GM23338 (cell line): ENCODE results near the gene NAP1L4. TPM values are rescaled to one million over a fixed set of nuclear protein-coding genes. Genes with fewer than 3 reads are reported as not detected.

Source experiments
- ATAC-seq: fragments of 200-7000 bp; cut with Tn5 transposase; 3 replicates; pipeline ENCODE4 v1.9.1; 2020
- DNase-seq: peaks from one replicate; pipeline ENCODE4 v3.0.0-alpha.2; 2015; ENCODE audit warnings: low spot score
- H2AFZ ChIP-seq: fragments of 200-600 bp; sonication (generic); 2 replicates; pipeline ENCODE4 v1.8.0; 2016; ENCODE audit warnings: antibody characterized with exemption, mild to moderate bottlenecking, moderate library complexity
- H3F3A ChIP-seq: fragments of 200-600 bp; sonication (generic); replicated peaks from 2 replicates; pipeline ENCODE4 v1.8.0; 2017; ENCODE audit warnings: antibody characterized with exemption, mixed run types, low read depth
- H3K27ac ChIP-seq: fragments of 200-600 bp; sonication (generic); 2 replicates; pipeline ENCODE4 v1.6.1; 2016; ENCODE audit warnings: low read depth
- H3K27me3 ChIP-seq: fragments of 200-600 bp; sonication (generic); 2 replicates; pipeline ENCODE4 v1.8.0; 2016; ENCODE audit warnings: mild to moderate bottlenecking, mixed run types, moderate library complexity; ENCODE audit not compliant: insufficient read depth
- H3K36me3 ChIP-seq: fragments of 200-600 bp; sonication (generic); 2 replicates; pipeline ENCODE4 v1.8.0; 2016; ENCODE audit warnings: mild to moderate bottlenecking; ENCODE audit not compliant: insufficient read depth
- H3K4me1 ChIP-seq: fragments of 200-600 bp; sonication (generic); 2 replicates; pipeline ENCODE4 v1.8.0; 2016; ENCODE audit warnings: mild to moderate bottlenecking, moderate library complexity; ENCODE audit not compliant: insufficient read depth
- H3K4me2 ChIP-seq: fragments of 200-600 bp; sonication (generic); 2 replicates; pipeline ENCODE4 v1.7.1; 2017; ENCODE audit warnings: mixed run types
- H3K4me3 ChIP-seq: fragments of 200-600 bp; sonication (generic); 2 replicates; pipeline ENCODE4 v1.6.1; 2016; ENCODE audit warnings: mixed run types
- H3K79me2 ChIP-seq: fragments of 200-600 bp; sonication (generic); replicated peaks from 2 replicates; pipeline ENCODE4 v1.8.0; 2017; ENCODE audit warnings: mild to moderate bottlenecking; ENCODE audit not compliant: insufficient read depth
- H3K9me2 ChIP-seq: fragments of 200-600 bp; sonication (generic); 2 replicates; pipeline ENCODE4 v1.8.0; 2017; ENCODE audit not compliant: insufficient read depth
- H4K20me1 ChIP-seq: fragments of 200-600 bp; sonication (generic); replicated peaks from 2 replicates; pipeline ENCODE4 v1.8.0; 2017; ENCODE audit warnings: mild to moderate bottlenecking; ENCODE audit not compliant: insufficient read depth
- H3K27ac Mint-ChIP-seq: 2 replicates; pipeline ENCODE4 v1.8.0; 2020; ENCODE audit warnings: inconsistent platforms, mild to moderate bottlenecking, moderate library complexity, mixed read lengths
- H3K27me3 Mint-ChIP-seq: 3 replicates; pipeline ENCODE4 v1.8.0; 2022; ENCODE audit warnings: low read depth, mild to moderate bottlenecking, moderate library complexity, mixed read lengths, inconsistent platforms; ENCODE audit not compliant: insufficient read depth, poor library complexity
- H3K36me3 Mint-ChIP-seq: 3 replicates; pipeline ENCODE4 v1.8.0; 2021; ENCODE audit warnings: low read depth, mild to moderate bottlenecking, inconsistent platforms, moderate library complexity, mixed read lengths
- H3K4me1 Mint-ChIP-seq: 3 replicates; pipeline ENCODE4 v1.8.0; 2020; ENCODE audit warnings: mild to moderate bottlenecking, inconsistent platforms, mixed read lengths
- H3K4me3 Mint-ChIP-seq: 3 replicates; pipeline ENCODE4 v1.8.0; 2021; ENCODE audit warnings: moderate library complexity, mild to moderate bottlenecking, inconsistent platforms, mixed read lengths
- H3K9me3 Mint-ChIP-seq: 3 replicates; pipeline ENCODE4 v1.8.0; 2020; ENCODE audit warnings: moderate library complexity, mild to moderate bottlenecking, inconsistent platforms, mixed read lengths
- CREB1 ChIP-seq: fragments of 250-450 bp; sonication (Bioruptor Pico); IDR thresholded peaks from 2 replicates; pipeline ENCODE4 v1.5.0; 2020; ENCODE audit warnings: low read depth, mild to moderate bottlenecking, moderate library complexity
- CTCF ChIP-seq, 2 experiments: fragments of 200-600 bp in 1 of 2; sonication (generic) in 1 of 2; conservative IDR thresholded peaks; 2 replicates each; pipeline versions ENCODE4 v1.5.1 to v1.6.1; 2016 to 2017; ENCODE audit warnings: antibody characterized with exemption in 2 of 2, low read depth in 2 of 2, mild to moderate bottlenecking in 2 of 2, moderate library complexity in 1 of 2
- ETS1 ChIP-seq: IDR thresholded peaks from 2 replicates; pipeline ENCODE4 v1.6.1; 2016; ENCODE audit warnings: antibody characterized with exemption
- EZH2 ChIP-seq: fragments of 200-600 bp; sonication (generic); IDR thresholded peaks from one replicate; pipeline ENCODE4 v1.8.0; 2017; ENCODE audit warnings: antibody characterized with exemption, mild to moderate bottlenecking, low read depth; ENCODE audit not compliant: unreplicated experiment
- EZH2phosphoT487 ChIP-seq: fragments of 200-600 bp; sonication (generic); IDR thresholded peaks from one replicate; pipeline ENCODE4 v1.8.1; 2018; ENCODE audit warnings: antibody characterized with exemption; ENCODE audit not compliant: unreplicated experiment
- JUNB ChIP-seq: IDR thresholded peaks from one replicate; pipeline ENCODE4 v1.6.1; 2016; ENCODE audit warnings: antibody characterized with exemption; ENCODE audit not compliant: unreplicated experiment
- NANOG ChIP-seq: IDR thresholded peaks from 2 replicates; pipeline ENCODE4 v1.6.1; 2016; ENCODE audit warnings: antibody characterized with exemption, borderline replicate concordance
- POLR2AphosphoS5 ChIP-seq: IDR thresholded peaks from 2 replicates; pipeline ENCODE4 v1.6.1; 2016; ENCODE audit warnings: antibody characterized with exemption, low read depth
- REST ChIP-seq: IDR thresholded peaks from one replicate; pipeline ENCODE4 v1.6.1; 2018; ENCODE audit warnings: antibody characterized with exemption; ENCODE audit not compliant: unreplicated experiment
- STAT1 ChIP-seq: IDR thresholded peaks from one replicate; pipeline ENCODE4 v1.6.1; 2016; ENCODE audit warnings: antibody characterized with exemption; ENCODE audit not compliant: unreplicated experiment
- ZNF114 ChIP-seq: fragments of 250-450 bp; sonication (Bioruptor Pico); IDR thresholded peaks from 2 replicates; pipeline ENCODE4 v1.5.0; 2020; ENCODE audit warnings: mild to moderate bottlenecking, moderate library complexity
- polyA plus RNA-seq: library from polyadenylated mRNA; unstranded; fragments of >200 nt; fragmentation: Nextera tagmentation; extraction: Ambion mirVana; gene quantifications from 2 replicates; pipeline ENCODE4 v1.2.1, GENCODE V29; 2016
- total RNA-seq: library from RNA; depleted of rRNA; stranded (reverse); fragments of >200 nt; shearing (Covaris generic); gene quantifications from 2 replicates; pipeline ENCODE4 v1.2.3, GENCODE V29; 2014

NAP1L4 gene
- total and polyA plus RNA-seq, 2 experiments from 2014 or later = 181 to 189 TPM

- TF ChIP-seq ETS1 (no peak), NANOG (no peak), EZH2phosphoT487 (no peak), EZH2 (no peak), ZNF114 (CRISPR knock-in tag) (no peak), REST (no peak), CREB1 (CRISPR knock-in tag) (no peak), POLR2AphosphoS5 (no peak), STAT1 (no peak), JUNB (no peak)
Observed at GRCh38 chr11:2995893-2996554, 3.9 kb upstream of the NAP1L4 start (continued).

GRCh38 chr11:2995031-2995561 lies 3.0 kb upstream of the NAP1L4 start:
- DNase-seq = peak; percentile 36
- Histone ChIP-seq H3K9me2 (no peaks in the 10 kb centered on the region), H2AFZ (no peak overlapping the region), H3K4me3 (no peak overlapping the region), H3K27me3 (no peaks in the 10 kb centered on the region), H3K4me2 (no peak overlapping the region), H3K27ac (no peak overlapping the region), H3K79me2 (peaks cover 17% of the 10 kb centered on the region), H3F3A (peaks cover 19% of the 10 kb centered on the region), H3K36me3 (no peaks in the 10 kb centered on the region), H3K4me1 (peaks cover 15% of the 10 kb centered on the region), H4K20me1 (peaks cover 15% of the 10 kb centered on the region)
- Mint-ChIP-seq H3K27me3 (peaks cover 11% of the 10 kb centered on the region), H3K9me3 (no peaks in the 10 kb centered on the region), H3K4me1 (peaks cover 6% of the 10 kb centered on the region), H3K36me3 (peaks cover 11% of the 10 kb centered on the region), H3K27ac (no peak overlapping the region), H3K4me3 (no peak overlapping the region)
- ATAC-seq = no peak
- TF ChIP-seq CTCF (conservative IDR thresholded peaks at IDR 0.05; ENCODE audit: low read depth in 2 of 2) = peak in 1 of 2 experiments; percentile 44; a peak in 2 of 4 replicates
- no peak for TF ChIP-seq CREB1 (CRISPR knock-in tag)
